Stimulated activated CD8-positive, alpha-beta memory T cell treated with anti-CD3 and anti-CD28 coated beads, Interleukin-2, amount 100 ng/mL, for 48 hours (primary cell): Measurements from ENCODE around the gene LBH.

Source experiments
- DNase-seq, 2 donors: peaks; one replicate each; pipeline ENCODE4 v3.0.0-alpha.2; 2020; ENCODE audit warnings: low read depth in 2 of 2

Gene LBH

DNA sequence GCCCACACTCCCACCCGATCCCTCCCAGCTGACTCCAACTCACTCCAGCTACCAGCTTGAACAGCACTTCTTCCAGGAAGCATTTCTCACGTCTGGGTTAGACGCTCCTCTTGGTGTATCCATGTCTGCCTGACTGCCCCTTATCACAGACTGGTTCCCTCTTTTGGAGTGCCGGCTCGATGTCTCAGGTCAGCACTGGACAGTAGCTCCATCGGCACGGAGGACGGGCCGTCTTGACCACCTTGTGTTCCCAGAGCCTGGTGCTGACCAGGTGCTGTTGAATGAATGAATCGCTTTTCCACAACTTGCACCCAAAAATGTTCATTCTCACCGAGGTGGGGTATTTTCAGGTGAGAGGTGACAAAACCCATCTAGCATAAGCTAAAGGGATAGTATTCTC is 71.8 kb downstream of the LBH start:
- no peak for DNase-seq

DNA sequence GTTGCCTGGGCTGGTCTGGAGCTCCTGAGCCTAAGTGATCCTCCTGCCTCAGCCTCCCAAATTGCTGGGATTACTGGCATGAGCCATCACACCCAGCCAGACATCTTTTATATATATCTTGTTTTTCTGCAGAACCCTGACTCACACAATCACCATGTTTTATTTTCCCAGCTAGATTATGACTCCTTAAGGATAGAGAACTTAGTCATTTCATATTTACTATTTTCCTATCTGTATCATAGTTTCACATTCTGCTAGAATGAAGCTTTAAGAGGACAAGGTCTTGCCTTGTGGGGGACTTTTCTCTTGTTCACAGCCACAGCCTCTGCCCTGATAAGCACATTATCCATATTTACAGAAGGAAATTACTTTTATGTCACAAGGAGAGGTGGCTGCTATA is 73.9 kb downstream of the LBH start:
- DNase-seq = no peak

DNA sequence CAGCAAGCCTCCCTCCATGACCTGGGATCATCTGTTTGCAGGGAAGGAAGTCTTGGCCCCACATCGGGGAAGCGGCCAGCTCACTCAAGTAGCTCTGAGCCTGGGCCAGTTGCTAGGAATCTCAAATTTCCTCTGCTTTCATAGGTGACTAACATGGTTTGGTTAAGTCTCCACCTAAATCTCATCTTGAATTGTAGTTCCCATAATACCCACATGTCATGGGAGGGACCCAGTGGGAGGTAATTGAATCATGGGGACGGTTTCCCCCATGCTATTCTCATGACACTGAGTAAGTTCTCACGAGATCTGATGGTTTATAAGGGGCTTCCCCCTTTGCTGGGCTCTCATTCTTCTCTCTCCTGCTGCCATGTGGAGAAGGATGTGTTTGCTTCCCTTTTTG is 75.2 kb downstream of the LBH start:
- DNase-seq = no peak

DNA sequence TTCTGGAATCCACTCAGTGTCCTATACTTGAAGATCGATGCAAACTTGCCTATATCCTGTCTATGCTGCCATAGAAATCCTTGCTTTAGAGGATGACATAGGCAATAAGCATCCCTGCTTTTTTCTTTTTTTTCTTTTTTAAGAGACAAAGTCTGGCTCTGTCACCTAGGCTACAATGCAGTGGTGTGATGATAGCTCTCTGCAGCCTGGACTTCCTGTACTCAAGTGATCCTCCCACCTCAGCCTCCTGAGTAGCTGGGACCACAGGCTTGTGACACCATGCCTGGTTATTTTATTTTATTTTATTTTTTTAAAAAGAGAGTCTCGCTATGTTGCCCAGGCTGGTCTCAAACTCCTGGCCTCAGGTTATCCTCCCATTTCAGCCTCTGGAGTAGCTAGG is 76.9 kb downstream of the LBH start:
- DNase-seq = no peak
